T-helper 1 cell treated with Interleukin-12 subunit alpha and Interleukin-12 subunit beta and Interleukin-4 antibody, amounts not matched to agents 30 μg/mL and 1 μg/mL, for 36 hours (primary cell): ENCODE results near the gene UPP1.
A peak's percentile ranks its signal among the peaks of the same experiment; 100 is the strongest.
"Not testable (repeated sequence)": the region's sequence is repeated elsewhere in the genome, so short reads cannot be mapped to it uniquely, and the experiment has no call there.

Experiments used
- H3K27ac Mint-ChIP-seq: one replicate; pipeline ENCODE4 v1.8.0; 2021; ENCODE audit warnings: mild to moderate bottlenecking, mixed read lengths
- H3K27me3 Mint-ChIP-seq: one replicate; pipeline ENCODE4 v1.8.0; 2021; ENCODE audit warnings: low read depth, mixed read lengths
- H3K36me3 Mint-ChIP-seq: one replicate; pipeline ENCODE4 v1.8.0; 2021; ENCODE audit warnings: low read depth, mixed read lengths
- H3K4me1 Mint-ChIP-seq: one replicate; pipeline ENCODE4 v1.8.0; 2021; ENCODE audit warnings: low read depth, mixed read lengths
- H3K4me3 Mint-ChIP-seq: one replicate; pipeline ENCODE4 v1.8.0; 2021; ENCODE audit warnings: mild to moderate bottlenecking, moderate library complexity, mixed read lengths
- H3K9me3 Mint-ChIP-seq: one replicate; pipeline ENCODE4 v1.8.0; 2021; ENCODE audit warnings: mixed read lengths

UPP1 gene

DNA sequence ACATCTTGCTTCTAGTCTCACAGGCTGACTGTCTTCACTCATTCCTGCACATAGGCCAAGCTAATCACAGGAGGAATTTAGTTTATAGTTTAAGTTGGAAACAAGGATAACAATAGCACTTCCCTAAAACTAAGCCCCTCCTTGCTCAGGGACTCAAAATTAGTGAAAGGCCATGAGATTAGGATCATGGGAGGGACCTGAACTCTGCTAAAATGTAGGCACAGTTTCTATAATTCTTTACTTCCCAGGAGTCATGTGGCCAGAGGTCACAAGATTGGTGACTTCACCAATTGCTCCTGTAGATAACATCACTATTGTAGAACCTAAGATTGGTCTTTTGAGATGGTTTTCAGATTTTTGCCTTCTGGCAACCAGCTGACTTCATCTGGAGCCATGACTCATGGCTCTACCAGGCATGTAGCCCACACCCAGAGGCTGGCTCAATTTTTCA is 14.8 kb upstream of the UPP1 start:
- Mint-ChIP-seq H3K36me3 (no peaks in the 10 kb centered on the region), H3K4me3 (no peak overlapping the region), H3K27me3 (no peaks in the 10 kb centered on the region), H3K9me3 (peaks cover 5% of the 10 kb centered on the region), H3K27ac (no peak overlapping the region), H3K4me1 (peaks cover 6% of the 10 kb centered on the region)

DNA sequence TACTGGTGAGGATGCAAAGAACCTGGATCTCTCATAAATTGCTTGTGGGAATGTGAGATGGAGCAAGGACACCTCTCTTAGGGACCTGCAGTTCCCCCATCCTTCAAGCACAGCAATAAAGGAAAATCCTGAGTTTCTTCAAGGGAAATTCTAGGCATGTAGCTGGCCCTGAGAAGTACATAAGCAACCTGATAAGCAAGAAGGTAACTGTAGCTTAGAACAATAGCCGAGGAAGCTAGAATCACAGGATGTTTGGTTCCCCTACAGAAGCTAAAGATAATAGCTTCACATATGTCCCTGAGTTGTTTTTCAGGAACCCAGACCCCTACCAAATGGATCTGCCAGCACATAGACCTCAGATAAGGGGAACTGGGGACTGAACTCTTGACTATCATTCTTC is 11.6 kb upstream of the UPP1 start:
- H3K4me1 Mint-ChIP-seq = peaks cover 9% of the 10 kb centered on the region
- no peaks in the 10 kb centered on the region for H3K27me3 Mint-ChIP-seq
- peaks cover 2% of the 10 kb centered on the region for H3K9me3 Mint-ChIP-seq
- H3K27ac Mint-ChIP-seq = no peak overlapping the region
- H3K36me3 Mint-ChIP-seq = no peaks in the 10 kb centered on the region
- H3K4me3 Mint-ChIP-seq = no peak overlapping the region

DNA sequence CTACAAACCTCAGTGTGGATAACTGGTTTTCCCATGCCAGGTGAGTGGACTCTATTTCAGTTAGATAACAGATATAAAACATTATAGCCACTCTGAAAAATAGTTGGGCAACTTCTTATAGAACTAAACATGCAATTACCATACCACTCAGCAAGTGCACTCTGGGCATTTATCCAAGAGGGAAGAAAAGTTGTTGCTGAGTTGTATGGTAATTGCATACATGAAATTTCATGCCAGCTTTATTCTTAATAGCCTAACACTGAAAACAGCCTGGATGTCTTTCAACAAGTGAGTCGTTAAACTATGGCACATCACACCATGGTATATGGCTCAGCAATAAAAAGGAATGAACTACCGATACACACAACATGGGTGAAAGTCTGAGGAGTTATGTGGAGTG is 10.6 kb upstream of the UPP1 start:
- peaks cover 19% of the 10 kb centered on the region for H3K4me1 Mint-ChIP-seq
- H3K4me3 Mint-ChIP-seq = no peak overlapping the region
- no peaks in the 10 kb centered on the region for H3K9me3 Mint-ChIP-seq
- H3K36me3 Mint-ChIP-seq = peaks cover under 1% of the 10 kb centered on the region
- no peaks in the 10 kb centered on the region for H3K27me3 Mint-ChIP-seq
- no peak overlapping the region for H3K27ac Mint-ChIP-seq

DNA sequence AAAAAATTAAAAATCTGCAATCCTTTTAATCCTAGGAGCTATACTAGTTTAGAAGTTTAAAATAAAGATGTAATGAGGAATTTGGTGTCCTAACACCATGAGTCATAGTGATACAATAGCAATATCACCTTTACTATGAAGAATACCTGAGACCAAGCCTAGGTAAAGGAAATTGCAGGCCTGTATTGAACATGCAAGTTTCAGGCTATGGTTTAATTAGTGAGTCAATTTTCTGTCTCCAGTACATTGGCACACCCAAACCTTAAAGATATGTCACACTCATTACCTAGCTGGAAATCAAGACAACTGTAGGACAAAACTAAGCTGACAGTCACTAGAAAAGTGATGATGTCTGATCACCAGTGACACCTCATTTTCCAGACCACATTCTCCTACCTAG is 6.7 kb upstream of the UPP1 start:
- peaks cover 52% of the 10 kb centered on the region for H3K4me1 Mint-ChIP-seq
- H3K4me3 Mint-ChIP-seq, H3K27me3 Mint-ChIP-seq, H3K36me3 Mint-ChIP-seq, H3K9me3 Mint-ChIP-seq, H3K27ac Mint-ChIP-seq: not testable (repeated sequence)

DNA sequence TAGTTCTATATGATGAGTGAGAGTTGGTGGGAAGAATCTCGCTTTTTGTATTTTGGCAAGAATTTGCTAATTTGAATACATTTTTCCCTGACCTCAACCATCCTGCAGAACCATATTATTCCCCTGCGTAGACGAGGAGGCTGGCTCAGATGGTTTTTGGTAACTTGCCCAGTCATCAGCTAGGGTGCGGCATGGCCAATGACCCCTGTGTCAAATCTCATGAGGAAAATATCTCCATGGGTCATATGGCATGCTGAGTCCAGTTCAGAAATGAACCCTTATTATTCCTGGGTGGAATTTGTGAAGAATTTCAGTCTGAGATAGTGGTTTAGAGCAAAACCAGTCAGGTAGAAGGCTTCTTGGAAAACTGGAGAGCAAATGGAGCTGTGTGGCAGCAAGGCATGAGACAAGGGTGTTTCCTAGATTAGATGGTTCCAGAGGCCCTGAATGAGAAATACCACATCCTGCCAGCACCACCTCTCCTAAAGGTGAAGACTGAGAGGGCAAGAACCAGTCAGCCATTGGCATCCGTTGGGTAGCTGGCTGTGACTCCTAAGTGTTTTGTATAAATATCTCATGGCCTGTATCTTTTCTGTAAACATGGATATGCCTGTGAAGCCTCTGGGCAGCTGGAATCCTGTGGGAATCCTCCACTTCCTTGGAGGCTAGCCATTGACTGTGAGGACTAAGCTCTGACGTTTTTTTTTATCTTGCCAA is 5.8 kb upstream of the UPP1 start:
- Mint-ChIP-seq H3K9me3 (no peaks in the 10 kb centered on the region), H3K4me1 (peaks cover 55% of the 10 kb centered on the region), H3K4me3 (peak overlapping the region; percentile 2), H3K27ac (peak overlapping the region; percentile 59), H3K36me3 (peaks cover 1% of the 10 kb centered on the region), H3K27me3 (no peaks in the 10 kb centered on the region)

DNA sequence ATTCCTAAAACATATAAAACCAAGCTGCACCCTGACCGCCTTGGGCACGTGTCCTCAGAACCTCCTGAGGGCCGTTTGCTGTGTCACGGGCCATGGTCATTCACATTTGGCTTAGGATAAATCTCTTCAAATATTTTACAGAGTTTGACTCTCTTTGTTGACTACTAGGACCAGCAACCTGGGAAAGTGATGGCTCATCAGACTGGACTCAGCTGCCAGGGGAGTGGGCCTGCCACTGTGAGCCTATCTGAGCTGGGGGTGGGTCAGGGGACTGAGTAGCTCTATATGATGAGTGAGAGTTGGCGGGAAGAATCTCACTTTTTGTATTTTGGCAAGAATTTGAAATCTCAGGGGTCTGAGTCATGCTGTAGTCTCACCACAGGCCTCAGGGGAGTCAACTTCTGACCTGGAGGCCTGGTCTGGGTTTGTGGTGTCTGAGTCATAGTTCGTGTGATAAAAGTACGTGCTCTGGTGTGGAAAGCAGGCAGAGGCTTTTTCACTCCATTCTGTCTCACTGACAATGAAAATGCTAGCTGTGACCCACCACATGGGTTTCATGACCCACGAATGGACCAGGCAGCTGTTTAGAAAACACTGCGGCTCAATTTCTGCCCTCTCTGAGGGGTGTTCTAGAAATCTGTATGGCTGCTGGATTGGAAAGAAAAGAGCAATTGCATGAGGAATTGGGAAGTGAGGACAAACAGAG is 4.2 kb upstream of the UPP1 start:
- H3K36me3 Mint-ChIP-seq = peaks cover 1% of the 10 kb centered on the region
- H3K4me3 Mint-ChIP-seq = peak overlapping the region; percentile 41
- no peaks in the 10 kb centered on the region for H3K9me3 Mint-ChIP-seq
- H3K4me1 Mint-ChIP-seq = peaks cover 54% of the 10 kb centered on the region
- H3K27me3 Mint-ChIP-seq = no peaks in the 10 kb centered on the region
- H3K27ac Mint-ChIP-seq = peak overlapping the region; percentile 91

DNA sequence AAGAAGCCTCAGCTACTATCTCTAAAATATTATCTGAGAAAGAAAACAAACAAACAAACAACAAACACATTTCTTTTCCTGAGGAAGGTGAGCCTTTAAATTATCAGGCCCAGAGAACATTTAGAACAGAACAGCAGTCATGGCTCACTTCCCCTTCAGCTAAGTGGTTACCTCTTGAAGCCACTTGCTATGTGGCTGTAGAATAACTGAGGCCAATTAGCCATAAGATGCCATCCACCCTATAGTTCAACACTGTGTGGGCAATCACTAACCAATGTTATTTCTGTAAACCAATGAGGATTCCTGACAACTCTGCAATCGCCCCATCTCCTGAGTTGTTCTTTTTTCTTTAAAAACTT is 3.7 kb upstream of the UPP1 start:
- peak overlapping the region; percentile 91 for H3K27ac Mint-ChIP-seq
- no peaks in the 10 kb centered on the region for H3K27me3 Mint-ChIP-seq
- peak overlapping the region; percentile 41 for H3K4me3 Mint-ChIP-seq
- peaks cover 56% of the 10 kb centered on the region for H3K4me1 Mint-ChIP-seq
- H3K9me3 Mint-ChIP-seq = no peaks in the 10 kb centered on the region
- peaks cover 4% of the 10 kb centered on the region for H3K36me3 Mint-ChIP-seq

DNA sequence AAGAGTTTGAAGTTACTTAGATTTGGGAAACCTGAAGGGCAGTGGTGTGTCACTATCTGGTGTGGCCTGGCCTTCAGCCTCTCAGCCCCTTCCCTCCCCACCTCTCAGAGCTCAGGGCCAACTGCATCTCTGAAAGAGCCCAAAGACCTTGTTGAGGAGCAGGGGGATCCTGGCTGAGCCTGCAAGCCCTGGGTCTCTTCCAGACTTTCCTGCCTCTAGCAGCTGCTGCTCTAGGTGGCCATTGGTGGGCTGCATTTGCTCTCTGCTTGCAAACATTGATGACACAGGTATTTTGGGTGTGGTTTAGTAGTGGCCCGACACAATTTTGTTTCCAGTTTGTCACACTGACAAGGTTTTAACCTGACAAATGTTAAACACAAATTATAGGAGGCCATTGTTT is 3.1 kb upstream of the UPP1 start:
- Mint-ChIP-seq H3K36me3 (peaks cover 10% of the 10 kb centered on the region), H3K27me3 (no peaks in the 10 kb centered on the region), H3K9me3 (no peaks in the 10 kb centered on the region), H3K4me3 (no peak overlapping the region), H3K4me1 (peaks cover 62% of the 10 kb centered on the region), H3K27ac (peak overlapping the region; percentile 91)

DNA sequence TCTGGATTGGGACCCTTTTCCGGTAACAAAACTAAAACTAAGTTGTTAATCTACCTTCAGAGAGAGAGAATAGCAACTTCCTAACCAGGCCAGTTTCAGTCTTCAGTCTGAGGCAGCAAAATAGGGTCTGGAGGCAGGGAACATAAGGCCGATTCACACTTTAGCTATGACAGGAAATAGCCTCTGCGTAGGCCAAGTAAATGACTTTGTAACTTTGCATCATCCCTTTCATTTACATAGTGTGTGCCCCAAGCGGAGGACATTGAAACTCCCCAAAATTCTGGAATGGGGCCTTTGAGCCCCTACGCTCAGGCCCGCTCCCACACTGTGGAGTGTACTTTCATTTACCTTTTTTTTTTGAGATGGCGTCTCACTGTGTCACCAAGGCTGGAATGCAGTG is 1.7 kb upstream of the UPP1 start:
- peaks cover 74% of the 10 kb centered on the region for H3K4me1 Mint-ChIP-seq
- no peaks in the 10 kb centered on the region for H3K27me3 Mint-ChIP-seq
- no peaks in the 10 kb centered on the region for H3K9me3 Mint-ChIP-seq
- H3K36me3 Mint-ChIP-seq = peaks cover 24% of the 10 kb centered on the region
- peak overlapping the region; percentile 89 for H3K27ac Mint-ChIP-seq
- H3K4me3 Mint-ChIP-seq = peak overlapping the region; percentile 49

DNA sequence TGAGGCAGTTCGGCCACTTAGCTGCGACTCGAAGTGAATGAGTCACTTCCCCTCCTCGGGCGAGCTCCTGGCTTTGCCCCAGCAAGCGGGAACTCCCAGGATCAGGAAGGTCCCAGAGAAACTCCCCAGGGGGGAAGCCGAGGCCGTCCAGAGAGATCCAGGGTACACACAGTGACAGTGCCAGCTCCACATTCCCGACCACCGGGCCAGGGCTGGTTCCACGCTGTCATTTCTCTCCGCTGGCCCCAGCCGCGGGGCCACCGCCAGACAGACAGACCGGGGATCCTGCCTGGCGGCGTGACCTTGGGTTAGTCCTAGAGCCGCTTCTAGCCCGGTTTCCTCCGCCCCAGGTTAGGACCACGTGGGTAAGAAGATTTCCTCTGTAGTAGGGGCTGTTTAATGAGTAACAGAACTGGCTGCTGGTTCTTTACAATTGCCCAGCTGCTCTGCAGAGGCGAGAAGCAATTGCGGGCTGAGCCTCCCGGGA is 463 bp upstream of the UPP1 start:
- H3K27me3 Mint-ChIP-seq = no peaks in the 10 kb centered on the region
- peak overlapping the region; percentile 91 for H3K4me3 Mint-ChIP-seq
- H3K36me3 Mint-ChIP-seq = peaks cover 34% of the 10 kb centered on the region
- peak overlapping the region; percentile 92 for H3K27ac Mint-ChIP-seq
- peaks cover 70% of the 10 kb centered on the region for H3K4me1 Mint-ChIP-seq
- H3K9me3 Mint-ChIP-seq = no peaks in the 10 kb centered on the region

DNA sequence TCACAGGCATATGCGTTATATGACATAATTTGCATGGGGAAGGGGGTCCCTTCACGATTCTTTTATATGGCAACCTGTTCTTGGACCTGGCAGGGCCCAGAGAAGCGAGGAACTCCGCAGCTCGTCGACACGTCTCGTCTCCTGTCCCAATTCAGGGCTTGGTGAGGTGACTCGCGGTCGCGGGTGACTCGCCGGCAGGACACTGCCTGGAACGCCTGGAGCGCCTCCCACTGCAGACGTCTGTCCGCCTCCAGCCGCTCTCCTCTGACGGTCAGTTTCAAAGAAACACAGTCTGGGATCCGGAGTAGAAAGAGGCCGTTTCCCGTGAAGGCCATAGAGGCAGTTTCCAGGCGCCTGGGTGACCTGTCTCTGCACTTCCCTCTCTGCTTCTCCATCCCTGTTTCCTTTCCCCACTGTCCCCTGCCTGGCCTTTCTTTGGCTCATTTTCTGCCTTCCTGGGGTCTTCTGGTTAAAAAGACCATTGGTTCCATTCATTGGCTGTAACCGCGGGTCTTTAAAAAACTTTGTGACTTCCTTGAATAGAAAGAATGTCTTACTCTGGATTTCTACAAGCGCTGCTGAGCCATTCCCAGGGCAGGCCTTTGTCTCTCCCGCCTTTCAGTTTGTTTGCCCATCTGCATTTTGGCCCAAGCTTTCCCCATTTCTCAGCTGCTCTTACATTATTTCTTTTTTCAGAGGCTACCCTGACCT is 1.2 kb downstream of the UPP1 start:
- Mint-ChIP-seq H3K27me3 (no peaks in the 10 kb centered on the region), H3K27ac (peak overlapping the region; percentile 82), H3K4me1 (peaks cover 73% of the 10 kb centered on the region), H3K4me3 (peak overlapping the region; percentile 91), H3K36me3 (peaks cover 49% of the 10 kb centered on the region), H3K9me3 (no peaks in the 10 kb centered on the region)

DNA sequence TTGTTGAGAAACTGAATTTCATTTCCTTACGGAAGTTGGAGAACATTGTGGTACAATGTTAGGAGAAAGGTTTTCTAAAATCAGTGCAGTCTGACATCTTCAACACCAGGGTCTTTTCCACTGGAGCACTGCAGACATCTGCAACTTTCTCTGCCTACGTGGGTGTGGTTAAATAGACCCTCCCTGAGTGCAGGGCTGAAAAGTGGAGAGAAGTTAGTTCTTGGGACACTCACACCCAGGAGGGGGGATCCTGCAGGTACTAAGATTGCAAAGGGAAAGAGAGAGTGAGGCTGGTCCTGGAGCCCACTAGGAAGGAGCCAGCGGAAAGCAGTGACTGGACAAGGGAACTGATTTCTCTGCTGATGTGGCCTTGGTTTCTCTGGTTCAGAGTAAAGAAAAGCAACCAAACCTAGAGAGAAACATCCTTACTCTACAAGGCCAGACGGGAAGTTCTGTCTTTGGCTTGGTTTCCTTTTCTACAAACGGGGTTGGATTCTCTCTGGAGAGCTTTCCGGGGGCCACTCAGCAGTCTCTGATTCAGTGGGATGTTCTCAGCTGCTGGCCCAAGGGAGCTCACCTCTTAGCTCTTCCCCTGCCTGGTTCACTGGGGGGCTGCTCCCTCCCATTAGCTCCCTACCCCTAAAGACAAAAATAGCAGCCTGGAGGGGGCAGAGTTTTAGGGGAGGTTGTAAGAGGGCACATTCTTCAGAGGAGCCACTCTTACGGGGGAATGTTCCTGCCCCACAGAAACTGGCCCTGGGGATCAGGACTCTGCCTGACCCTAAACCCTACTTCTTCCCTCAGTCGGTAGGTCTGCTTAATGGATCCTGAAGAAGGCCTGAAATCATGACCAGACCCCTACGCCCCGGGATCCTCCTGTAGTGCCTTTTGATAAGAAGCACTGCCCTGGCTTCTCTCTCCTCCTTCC is 2.7 kb downstream of the UPP1 start:
- peaks cover 62% of the 10 kb centered on the region for H3K36me3 Mint-ChIP-seq
- no peaks in the 10 kb centered on the region for H3K27me3 Mint-ChIP-seq
- H3K27ac Mint-ChIP-seq = peak overlapping the region; percentile 63
- H3K4me1 Mint-ChIP-seq = peaks cover 69% of the 10 kb centered on the region
- no peaks in the 10 kb centered on the region for H3K9me3 Mint-ChIP-seq
- peak overlapping the region; percentile 91 for H3K4me3 Mint-ChIP-seq

DNA sequence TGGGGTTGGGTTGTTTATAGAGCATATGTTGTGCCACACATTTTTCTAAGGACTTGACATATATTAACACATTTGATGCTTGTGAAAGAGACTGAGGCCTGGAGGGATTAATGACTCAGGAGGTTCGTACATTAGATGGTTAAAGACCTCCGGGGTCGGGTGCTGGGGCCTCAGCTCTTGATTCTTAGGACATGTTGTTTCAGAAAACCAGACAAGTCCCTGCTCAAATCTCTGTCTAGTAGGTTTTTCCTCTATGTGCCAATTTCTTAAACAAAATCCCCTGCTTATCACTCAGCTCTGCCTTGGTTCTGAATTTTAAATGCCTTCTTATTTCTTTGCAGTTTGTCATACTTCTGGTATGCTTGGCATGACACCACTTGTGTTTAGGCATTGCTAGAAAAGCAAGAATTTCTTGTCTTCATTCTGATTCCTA is 5.8 kb downstream of the UPP1 start:
- peak overlapping the region; percentile 79 for H3K27ac Mint-ChIP-seq
- H3K4me1 Mint-ChIP-seq = peaks cover 82% of the 10 kb centered on the region
- no peaks in the 10 kb centered on the region for H3K9me3 Mint-ChIP-seq
- H3K27me3 Mint-ChIP-seq = no peaks in the 10 kb centered on the region
- peaks cover 88% of the 10 kb centered on the region for H3K36me3 Mint-ChIP-seq
- H3K4me3 Mint-ChIP-seq = no peak overlapping the region

DNA sequence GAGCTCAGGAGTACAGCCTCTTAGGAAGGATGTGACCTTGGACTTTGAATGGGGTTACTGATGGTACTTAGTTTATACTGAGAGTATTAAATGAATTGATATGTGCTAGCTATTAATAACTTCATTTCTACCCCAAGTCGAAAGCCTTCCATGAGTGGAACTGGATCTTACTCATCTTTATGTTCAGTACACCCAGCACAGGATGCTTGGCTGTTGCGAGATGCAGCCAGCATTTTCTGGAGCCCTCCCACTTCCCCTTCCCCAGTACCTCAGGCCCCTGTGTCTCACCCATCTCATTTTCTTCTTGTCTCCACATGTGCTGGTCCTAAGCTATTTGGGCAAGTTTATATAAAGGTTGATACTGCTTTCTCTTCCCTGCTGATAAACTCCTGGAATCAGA is 7.2 kb downstream of the UPP1 start:
- Mint-ChIP-seq H3K36me3 (peaks cover 77% of the 10 kb centered on the region), H3K4me3 (peak overlapping the region; percentile 60), H3K27ac (peak overlapping the region; percentile 81), H3K9me3 (no peaks in the 10 kb centered on the region), H3K4me1 (peaks cover 71% of the 10 kb centered on the region), H3K27me3 (no peaks in the 10 kb centered on the region)
